Ovary (tissue), 3 donors: ENCODE results near the gene RPGRIP1L.

ENCODE experiments used
- CTCF ChIP-seq, 3 donors: fragments of 450-650 bp in 2 of 3; fragments of 200-600 bp in 1 of 3; IDR thresholded peaks; one replicate each; pipeline versions ENCODE4 v1.5.1 to v1.8.0; 2016 to 2022; ENCODE audit warnings: antibody characterized with exemption in 3 of 3, mild to moderate bottlenecking in 1 of 3
- POLR2A ChIP-seq: fragments of 450-650 bp; IDR thresholded peaks from one replicate; pipeline ENCODE4 v1.6.1; 2017; ENCODE audit warnings: antibody characterized with exemption, mild to moderate bottlenecking, moderate library complexity
- donor health status: DM: no; HTN: no; CAD: no.

DNA sequence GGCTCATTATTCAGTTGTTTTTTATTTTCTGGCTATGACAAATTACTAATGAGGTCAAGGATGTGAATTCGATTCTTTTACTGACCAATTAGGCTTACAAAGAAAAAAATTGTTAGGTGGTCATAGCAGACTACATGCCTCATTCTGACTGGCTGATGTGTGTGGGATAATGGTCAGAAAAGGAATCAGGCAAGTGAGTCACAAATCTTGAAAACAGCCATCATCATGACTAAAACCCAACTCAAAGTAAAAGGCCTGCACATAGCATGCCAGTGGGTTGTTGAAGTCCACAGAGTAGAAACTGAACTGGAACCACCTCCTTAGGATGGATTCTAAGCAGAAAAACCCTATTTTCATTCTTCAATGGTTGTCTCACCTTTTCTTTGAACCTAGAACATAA, 8.6 kb downstream of the RPGRIP1L start:
- TF ChIP-seq CTCF (IDR thresholded peaks at IDR 0.05) = no peak
- TF ChIP-seq POLR2A = no peak
